Hepatocyte (in vitro differentiated cells): Measurements from ENCODE around the gene HIF1A. TPM values are rescaled to one million over a fixed set of nuclear protein-coding genes. Genes with fewer than 3 reads are reported as not detected.

Experiments
- DNase-seq: peaks from one replicate; pipeline ENCODE4 v3.0.0-alpha.2; 2016; ENCODE audit warnings: low spot score
- H2AFZ ChIP-seq: fragments of 200-600 bp; sonication (generic); 2 replicates; pipeline ENCODE4 v1.6.0; 2016; ENCODE audit warnings: antibody characterized with exemption, mild to moderate bottlenecking
- H3K27ac ChIP-seq: fragments of 200-600 bp; sonication (generic); 2 replicates; pipeline ENCODE4 v1.5.1; 2016; ENCODE audit warnings: mild to moderate bottlenecking
- H3K27me3 ChIP-seq: fragments of 200-600 bp; sonication (generic); 2 replicates; pipeline ENCODE4 v1.6.1; 2016
- H3K36me3 ChIP-seq: fragments of 200-600 bp; sonication (generic); replicated peaks from 2 replicates; pipeline ENCODE4 v1.5.1; 2016; ENCODE audit warnings: low read depth; ENCODE audit not compliant: insufficient read depth
- H3K4me1 ChIP-seq: fragments of 200-600 bp; sonication (generic); 2 replicates; pipeline ENCODE4 v1.5.1; 2016; ENCODE audit warnings: mild to moderate bottlenecking, moderate library complexity; ENCODE audit not compliant: insufficient read depth
- H3K4me2 ChIP-seq: fragments of 200-600 bp; sonication (generic); 2 replicates; pipeline ENCODE4 v1.6.0; 2016
- H3K4me3 ChIP-seq: fragments of 200-600 bp; sonication (generic); 2 replicates; pipeline ENCODE4 v1.5.1; 2016; ENCODE audit warnings: mild to moderate bottlenecking
- H3K79me2 ChIP-seq: fragments of 200-600 bp; sonication (generic); 2 replicates; pipeline ENCODE4 v1.6.0; 2017; ENCODE audit warnings: mild to moderate bottlenecking
- H3K9me2 ChIP-seq: fragments of 200-600 bp; sonication (generic); replicated peaks from 2 replicates; pipeline ENCODE4 v1.6.0; 2017; ENCODE audit warnings: mild to moderate bottlenecking; ENCODE audit not compliant: insufficient read depth
- H3K9me3 ChIP-seq: fragments of 200-600 bp; sonication (generic); 2 replicates; pipeline ENCODE4 v1.5.1; 2016; ENCODE audit warnings: low read depth, mild to moderate bottlenecking
- H4K20me1 ChIP-seq: fragments of 200-600 bp; sonication (generic); 2 replicates; pipeline ENCODE4 v1.6.0; 2016; ENCODE audit warnings: mild to moderate bottlenecking; ENCODE audit not compliant: insufficient read depth, poor library complexity, severe bottlenecking
- EZH2 ChIP-seq: fragments of 200-600 bp; sonication (generic); IDR thresholded peaks from 2 replicates; pipeline ENCODE4 v1.6.1; 2016; ENCODE audit warnings: antibody characterized with exemption, mild to moderate bottlenecking, borderline replicate concordance
- EZH2phosphoT487 ChIP-seq: fragments of 200-600 bp; sonication (generic); IDR thresholded peaks from one replicate; pipeline ENCODE4 v1.6.1; 2018; ENCODE audit warnings: antibody characterized with exemption, mild to moderate bottlenecking, low read depth, moderate library complexity; ENCODE audit not compliant: unreplicated experiment, severe bottlenecking
- WGBS: methylation state at CpG from one replicate; pipeline ENCODE4 v1.1.6; 2016; ENCODE audit warnings: low lambda C conversion rate; ENCODE audit errors: missing lambda C conversion rate; 5-methylcytosine and 5-hydroxymethylcytosine counted together
- polyA plus RNA-seq: library from polyadenylated mRNA; unstranded; fragments of >200 nt; fragmentation: Nextera tagmentation; extraction: Ambion mirVana; gene quantifications from 2 replicates; pipeline ENCODE4 v1.2.1, GENCODE V29; 2016
- total RNA-seq: library from RNA; depleted of rRNA; stranded (reverse); fragments of >200 nt; gene quantifications from 2 replicates; pipeline ENCODE4 v1.2.3, GENCODE V29; 2014
- TF ChIP-seq, protein P1 (sequence below): fragments of 200-600 bp; sonication (generic); IDR thresholded peaks from 2 replicates; pipeline ENCODE4 v1.5.1; 2016; ENCODE audit warnings: antibody characterized with exemption, mild to moderate bottlenecking; ENCODE audit not compliant: poor library complexity

Gene HIF1A
- total and polyA plus RNA-seq, 2 experiments from 2014 or later = 169 to 285 TPM

DNA sequence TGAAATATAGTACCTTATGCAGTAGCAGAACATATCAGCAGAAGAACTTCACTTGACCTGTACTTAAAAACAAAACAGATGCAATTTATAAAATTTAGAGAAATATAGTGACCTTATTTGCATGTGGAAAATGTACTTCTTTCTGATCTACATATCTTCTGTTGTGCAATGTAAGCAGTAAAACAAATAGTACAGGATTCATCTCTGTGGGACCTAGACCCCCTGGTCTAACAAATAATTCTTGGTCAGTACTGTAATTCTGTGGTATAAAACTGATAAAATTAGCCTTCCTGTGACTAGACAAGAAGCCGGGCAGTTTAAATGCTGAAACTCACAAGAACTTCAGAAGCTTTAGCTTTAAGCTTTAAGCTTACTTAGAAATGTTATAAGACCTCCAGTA is 21.6 kb downstream of the HIF1A start:
- H3K27me3 ChIP-seq = no peaks in the 10 kb centered on the region
- no peak for DNase-seq
- H3K4me3 ChIP-seq = no peak overlapping the region
- peak overlapping the region; percentile 17 for H3K4me2 ChIP-seq
- peaks cover 100% of the 10 kb centered on the region for H4K20me1 ChIP-seq
- H3K36me3 ChIP-seq = no peaks in the 10 kb centered on the region
- H3K79me2 ChIP-seq = peaks cover 100% of the 10 kb centered on the region
- no peak overlapping the region for H3K27ac ChIP-seq
- H3K9me3 ChIP-seq = no peaks in the 10 kb centered on the region
- no peaks in the 10 kb centered on the region for H3K9me2 ChIP-seq
- TF ChIP-seq, protein P1, sequence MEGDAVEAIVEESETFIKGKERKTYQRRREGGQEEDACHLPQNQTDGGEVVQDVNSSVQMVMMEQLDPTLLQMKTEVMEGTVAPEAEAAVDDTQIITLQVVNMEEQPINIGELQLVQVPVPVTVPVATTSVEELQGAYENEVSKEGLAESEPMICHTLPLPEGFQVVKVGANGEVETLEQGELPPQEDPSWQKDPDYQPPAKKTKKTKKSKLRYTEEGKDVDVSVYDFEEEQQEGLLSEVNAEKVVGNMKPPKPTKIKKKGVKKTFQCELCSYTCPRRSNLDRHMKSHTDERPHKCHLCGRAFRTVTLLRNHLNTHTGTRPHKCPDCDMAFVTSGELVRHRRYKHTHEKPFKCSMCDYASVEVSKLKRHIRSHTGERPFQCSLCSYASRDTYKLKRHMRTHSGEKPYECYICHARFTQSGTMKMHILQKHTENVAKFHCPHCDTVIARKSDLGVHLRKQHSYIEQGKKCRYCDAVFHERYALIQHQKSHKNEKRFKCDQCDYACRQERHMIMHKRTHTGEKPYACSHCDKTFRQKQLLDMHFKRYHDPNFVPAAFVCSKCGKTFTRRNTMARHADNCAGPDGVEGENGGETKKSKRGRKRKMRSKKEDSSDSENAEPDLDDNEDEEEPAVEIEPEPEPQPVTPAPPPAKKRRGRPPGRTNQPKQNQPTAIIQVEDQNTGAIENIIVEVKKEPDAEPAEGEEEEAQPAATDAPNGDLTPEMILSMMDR = no peak
- TF ChIP-seq EZH2 (no peak), EZH2phosphoT487 (no peak)
- H2AFZ ChIP-seq = no peak overlapping the region
- H3K4me1 ChIP-seq = peaks cover 13% of the 10 kb centered on the region
- WGBS = 65% methylated on average over 1 of the region's 1 CpG

DNA sequence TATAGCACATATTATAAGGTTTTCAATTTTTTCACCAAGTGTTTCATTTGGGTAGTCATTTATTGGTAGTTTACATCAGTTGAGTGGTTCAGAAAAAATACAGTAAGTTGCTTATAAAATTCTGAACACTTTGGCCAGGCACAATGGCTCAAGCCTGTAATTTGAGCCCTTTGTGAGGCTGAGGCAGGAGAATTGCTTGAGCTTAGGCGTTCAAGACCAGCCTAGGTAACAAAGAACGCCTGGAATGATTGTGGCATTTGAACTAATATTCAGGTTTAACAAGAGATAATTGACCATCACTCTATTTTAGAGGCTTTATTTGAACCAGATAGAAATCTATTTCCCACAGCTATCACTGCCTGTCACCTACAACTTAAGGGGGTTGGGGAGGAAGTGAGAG is 22.7 kb downstream of the HIF1A start:
- H3K27ac ChIP-seq = no peak overlapping the region
- peaks cover 10% of the 10 kb centered on the region for H3K4me1 ChIP-seq
- no peaks in the 10 kb centered on the region for H3K9me3 ChIP-seq
- no peak overlapping the region for H3K4me2 ChIP-seq
- no peaks in the 10 kb centered on the region for H3K27me3 ChIP-seq
- WGBS = 52% methylated on average over 2 of the region's 2 CpGs
- no peaks in the 10 kb centered on the region for H3K36me3 ChIP-seq
- peaks cover 100% of the 10 kb centered on the region for H3K79me2 ChIP-seq
- H4K20me1 ChIP-seq = peaks cover 92% of the 10 kb centered on the region
- H3K4me3 ChIP-seq = no peak overlapping the region
- H2AFZ ChIP-seq = no peak overlapping the region
- DNase-seq = no peak
- no peak for TF ChIP-seq EZH2phosphoT487
- no peak for TF ChIP-seq EZH2
- TF ChIP-seq, protein P1 = no peak
- no peaks in the 10 kb centered on the region for H3K9me2 ChIP-seq

DNA sequence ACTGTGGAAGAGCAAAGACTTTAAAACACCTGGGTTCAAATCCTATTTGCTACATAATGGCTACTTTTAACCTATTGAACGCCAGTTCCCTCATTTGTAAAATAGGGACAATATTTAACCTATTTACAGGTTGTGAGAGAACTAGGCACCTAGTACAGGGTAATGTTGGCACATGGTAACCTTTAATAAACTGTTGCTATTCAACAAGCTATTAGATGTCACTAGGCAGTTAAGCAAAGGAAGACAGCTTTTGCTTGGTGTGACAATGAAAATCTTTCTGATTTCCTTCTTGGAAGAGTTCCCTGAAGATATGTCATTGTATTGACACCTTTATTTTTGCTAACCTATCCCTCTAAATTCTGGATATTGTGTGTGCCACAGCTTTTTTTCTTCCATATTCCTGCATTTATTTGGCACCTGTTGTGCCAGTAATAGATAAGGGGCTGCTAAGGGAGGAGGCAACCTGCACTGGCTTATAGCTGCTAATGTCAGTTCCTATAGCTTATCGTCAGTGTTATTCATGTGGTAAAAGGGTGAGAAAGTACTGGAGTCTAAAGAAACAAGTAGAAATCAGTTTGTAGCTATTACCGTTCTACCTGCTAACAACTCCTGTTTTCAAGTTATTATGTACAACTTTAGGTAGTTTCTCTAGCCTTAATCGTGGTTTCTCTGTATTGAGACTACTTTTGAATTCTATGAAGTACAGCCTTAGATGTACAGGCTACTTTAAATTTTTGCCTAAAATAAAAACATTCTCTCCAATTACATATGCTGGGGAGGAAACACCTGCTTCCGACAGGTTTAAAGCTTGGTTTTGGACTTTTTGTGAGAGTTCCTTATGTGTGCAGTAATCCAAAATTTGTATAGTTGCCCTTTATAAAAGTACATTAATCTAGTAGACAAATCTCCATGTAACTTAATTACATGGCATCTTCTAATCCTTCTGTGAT is 24.3 kb downstream of the HIF1A start:
- H3K9me2 ChIP-seq = no peaks in the 10 kb centered on the region
- no peak overlapping the region for H3K4me3 ChIP-seq
- no peak for DNase-seq
- no peak overlapping the region for H2AFZ ChIP-seq
- TF ChIP-seq EZH2phosphoT487 (no peak), EZH2 (no peak)
- TF ChIP-seq, protein P1 = no peak
- no peak overlapping the region for H3K27ac ChIP-seq
- 83% methylated on average over 5 of the region's 5 CpGs for WGBS
- H3K4me1 ChIP-seq = no peaks in the 10 kb centered on the region
- no peaks in the 10 kb centered on the region for H3K27me3 ChIP-seq
- H3K4me2 ChIP-seq = peak overlapping the region; percentile 34
- no peaks in the 10 kb centered on the region for H3K36me3 ChIP-seq
- H3K79me2 ChIP-seq = peaks cover 100% of the 10 kb centered on the region
- no peaks in the 10 kb centered on the region for H3K9me3 ChIP-seq
- peaks cover 76% of the 10 kb centered on the region for H4K20me1 ChIP-seq
